GM12878 (cell line): Measurements from ENCODE around the gene CCDC141. TPM values are rescaled to one million over a fixed set of nuclear protein-coding genes. Genes with fewer than 3 reads are reported as not detected.
A peak's percentile ranks its signal among the peaks of the same experiment; 100 is the strongest.

Source experiments
- BACH1 ChIP-seq: fragments of 450-650 bp; IDR thresholded peaks from 2 replicates; pipeline ENCODE4 v1.6.1; 2017; ENCODE audit warnings: mild to moderate bottlenecking, borderline replicate concordance
- BRCA1 ChIP-seq: IDR thresholded peaks from 2 replicates; pipeline ENCODE4 v1.6.1; 2011; ENCODE audit warnings: low read depth, low read length, improper control_type of control experiment
- CBFB ChIP-seq: IDR thresholded peaks from 2 replicates; pipeline ENCODE4 v1.6.1; 2016; ENCODE audit warnings: antibody characterized with exemption, low read depth
- DPF2 ChIP-seq: fragments of 450-650 bp; IDR thresholded peaks from 2 replicates; pipeline ENCODE4 v1.6.1; 2017; ENCODE audit warnings: mild to moderate bottlenecking
- EED ChIP-seq: sonication (generic); IDR thresholded peaks from 2 replicates; pipeline ENCODE4 v1.6.1; 2016; ENCODE audit warnings: antibody characterized with exemption, low read depth
- EP300 ChIP-seq, 2 experiments: fragments of 150-350 bp in 1 of 2; IDR thresholded peaks; 2 replicates each; pipeline ENCODE4 v1.6.1; 2011 to 2012; ENCODE audit warnings: low read depth in 2 of 2, low read length in 2 of 2, borderline replicate concordance in 1 of 2, improper control_type of control experiment in 1 of 2, inconsistent platforms in 1 of 2; ENCODE audit not compliant: control insufficient read depth in 1 of 2
- IKZF2 ChIP-seq, 2 experiments: fragments of 450-650 bp; IDR thresholded peaks; 2 replicates each; pipeline ENCODE4 v1.6.1; 2017; ENCODE audit warnings: mild to moderate bottlenecking in 2 of 2, moderate library complexity in 2 of 2
- KDM1A ChIP-seq: fragments of 200-600 bp; sonication (generic); IDR thresholded peaks from 2 replicates; pipeline ENCODE4 v1.6.1; 2016; ENCODE audit warnings: borderline replicate concordance
- MLLT1 ChIP-seq: fragments of 450-650 bp; IDR thresholded peaks from 2 replicates; pipeline ENCODE4 v1.6.1; 2016; ENCODE audit warnings: mild to moderate bottlenecking
- MTA2 ChIP-seq: fragments of 450-650 bp; IDR thresholded peaks from 2 replicates; pipeline ENCODE4 v1.6.1; 2016; ENCODE audit warnings: low read depth, mild to moderate bottlenecking, moderate library complexity
- NR2C2 ChIP-seq: IDR thresholded peaks from 2 replicates; pipeline ENCODE4 v1.6.1; 2011; ENCODE audit warnings: borderline replicate concordance, low read depth; ENCODE audit not compliant: control insufficient read depth, insufficient read length
- NR2F1 ChIP-seq: fragments of 450-650 bp; conservative IDR thresholded peaks from 2 replicates; pipeline ENCODE4 v1.6.1; 2017; ENCODE audit warnings: mild to moderate bottlenecking
- PBX3 ChIP-seq: IDR thresholded peaks from 2 replicates; pipeline ENCODE4 v1.6.1; 2011; ENCODE audit warnings: mild to moderate bottlenecking, low read depth, low read length, moderate library complexity; ENCODE audit not compliant: insufficient replicate concordance
- POU2F2 ChIP-seq: IDR thresholded peaks from 3 replicates; pipeline ENCODE4 v1.6.1; 2011; ENCODE audit warnings: low read depth, mild to moderate bottlenecking, low read length, borderline replicate concordance
- RFX5 ChIP-seq: IDR thresholded peaks from 2 replicates; pipeline ENCODE4 v1.6.1; 2011; ENCODE audit warnings: low read depth, low read length, improper control_type of control experiment
- RUNX3 ChIP-seq: IDR thresholded peaks from 2 replicates; pipeline ENCODE4 v1.6.1; 2012; ENCODE audit warnings: low read length, inconsistent platforms
- USF1 ChIP-seq: IDR thresholded peaks from 2 replicates; pipeline ENCODE4 v1.6.1; 2011; ENCODE audit warnings: borderline replicate concordance, low read depth, mild to moderate bottlenecking, moderate library complexity, mixed read lengths, low read length; ENCODE audit not compliant: insufficient read depth; ENCODE audit errors: extremely low read length
- ZNF687 ChIP-seq: fragments of 450-650 bp; IDR thresholded peaks from 2 replicates; pipeline ENCODE4 v1.6.1; 2017; ENCODE audit warnings: mild to moderate bottlenecking, moderate library complexity
- polyA plus RNA-seq, 11 experiments: library from polyadenylated mRNA; depleted of rRNA in 4 of 11; unstranded in 6 of 11; stranded (reverse) in 5 of 11; fragments of >200 nt; fragmentation: Nextera tagmentation in 4 of 11; fragmentation: Illumina TruSeq in 1 of 11; extraction: Ambion mirVana in 4 of 11; extraction: Trizol in 1 of 11; gene quantifications; 1 replicate in 1 of 11; 2 replicates in 10 of 11; pipeline versions ENCODE4 v1.2.1 to v1.2.3, GENCODE V29; 2011 to 2016; ENCODE audit warnings: inconsistent platforms in 2 of 11, missing spikeins in 2 of 11, low read depth in 1 of 11
- total RNA-seq, 4 experiments: library from RNA; depleted of rRNA in 3 of 4; stranded (reverse); fragments of >200 nt in 3 of 4; fragmentation: Illumina TruSeq in 1 of 4; extraction: Trizol in 1 of 4; gene quantifications; 2 replicates each; pipeline versions ENCODE4 v1.2.1 to v1.2.3, GENCODE V29; 2013 to 2021

The CCDC141 gene
- total and polyA plus RNA-seq, 10 of the 15 experiments (the other 5 are each of a cell fraction or from before 2014, with no cell fraction given): 0.84 to 12.5 (median 3.6) TPM

- TF ChIP-seq MTA2: peak; percentile 83
- TF ChIP-seq IKZF2 (IDR thresholded peaks at IDR 0.05): peak; percentile 85 to 86
- no peak for TF ChIP-seq RFX5
- TF ChIP-seq NR2F1: peak; percentile 62
- no peak for TF ChIP-seq BRCA1
- TF ChIP-seq ZNF687: peak; percentile 57; the same call in 1 of the 2 replicates
- TF ChIP-seq KDM1A: no peak
- peak; percentile 71; the same call in 1 of the 2 replicates for TF ChIP-seq EED
- peak; percentile 44; the same call in 1 of the 2 replicates for TF ChIP-seq BACH1
- TF ChIP-seq MLLT1: 0 out of 2 replicates have a peak, but pooled peaks have one; percentile 48
- TF ChIP-seq EP300 (IDR thresholded peaks at IDR 0.05; ENCODE audit: borderline replicate concordance in 1 of 2, control insufficient read depth in 1 of 2, low read depth in 2 of 2, low read length in 2 of 2): peak; percentile 48 to 50; a peak in 2 of 4 replicates
- TF ChIP-seq POU2F2: peak; percentile 96
- TF ChIP-seq RUNX3: peak; percentile 83
- no peak for TF ChIP-seq USF1
- TF ChIP-seq PBX3: no peak
- TF ChIP-seq DPF2: peak; percentile 93
- no peak for TF ChIP-seq NR2C2
- peak; percentile 68; the same call in 1 of the 2 replicates for TF ChIP-seq CBFB
- TF ChIP-seq, all 136 proteins: peak for 24
These were observed 46.2 kb upstream of the CCDC141 start (continued) for GRCh38 chr2:179096090-179096489.
